IPS-18a (cell line): ENCODE results near the gene TSPAN3.

ENCODE experiments used
- H3K27ac ChIP-seq: one replicate; pipeline ENCODE4 v1.5.1; 2013; ENCODE audit warnings: low read length
- H3K27me3 ChIP-seq: one replicate; pipeline ENCODE4 v1.6.1; 2013; ENCODE audit warnings: mild to moderate bottlenecking, low read length; ENCODE audit not compliant: control insufficient read depth, insufficient read depth
- H3K36me3 ChIP-seq: one replicate; pipeline ENCODE4 v1.6.1; 2013; ENCODE audit warnings: low read depth, low read length; ENCODE audit not compliant: control insufficient read depth
- H3K4me1 ChIP-seq: one replicate; pipeline ENCODE4 v1.6.1; 2013; ENCODE audit warnings: low read depth, low read length; ENCODE audit not compliant: control insufficient read depth
- H3K4me3 ChIP-seq: one replicate; pipeline ENCODE4 v1.5.1; 2013; ENCODE audit warnings: low read length
- H3K9ac ChIP-seq: one replicate; pipeline ENCODE4 v1.6.1; 2013; ENCODE audit warnings: mild to moderate bottlenecking, low read length, moderate library complexity
- H3K9me3 ChIP-seq: one replicate; pipeline ENCODE4 v1.6.1; 2013; ENCODE audit warnings: low read depth, low read length; ENCODE audit not compliant: control insufficient read depth

The TSPAN3 gene

DNA sequence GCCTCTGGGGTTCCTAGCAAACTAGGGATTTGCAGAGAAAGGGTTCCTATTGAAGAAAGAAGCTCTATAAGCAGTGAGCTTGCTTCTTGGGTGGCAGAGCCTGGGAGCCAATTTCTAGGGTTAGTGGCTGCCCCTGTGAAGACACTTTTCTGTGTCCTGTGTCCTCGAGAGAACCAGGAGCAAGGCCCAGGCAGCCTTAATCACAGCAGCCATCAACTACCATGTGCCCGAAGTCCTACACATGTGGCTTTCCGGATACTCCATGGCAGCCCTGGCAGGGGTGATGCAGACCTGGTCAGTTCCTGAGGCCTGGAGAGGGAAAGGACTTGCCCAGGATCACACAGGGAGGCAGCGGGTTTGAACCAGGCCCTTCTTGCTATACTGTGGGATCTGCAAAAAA, 27.7 kb upstream of the TSPAN3 start:
- no peaks in the 10 kb centered on the region for H3K36me3 ChIP-seq
- no peak overlapping the region for H3K27ac ChIP-seq
- H3K4me1 ChIP-seq = no peaks in the 10 kb centered on the region
- H3K4me3 ChIP-seq = no peak overlapping the region
- H3K9ac ChIP-seq = no peak overlapping the region
- no peaks in the 10 kb centered on the region for H3K27me3 ChIP-seq
- H3K9me3 ChIP-seq = no peaks in the 10 kb centered on the region

DNA sequence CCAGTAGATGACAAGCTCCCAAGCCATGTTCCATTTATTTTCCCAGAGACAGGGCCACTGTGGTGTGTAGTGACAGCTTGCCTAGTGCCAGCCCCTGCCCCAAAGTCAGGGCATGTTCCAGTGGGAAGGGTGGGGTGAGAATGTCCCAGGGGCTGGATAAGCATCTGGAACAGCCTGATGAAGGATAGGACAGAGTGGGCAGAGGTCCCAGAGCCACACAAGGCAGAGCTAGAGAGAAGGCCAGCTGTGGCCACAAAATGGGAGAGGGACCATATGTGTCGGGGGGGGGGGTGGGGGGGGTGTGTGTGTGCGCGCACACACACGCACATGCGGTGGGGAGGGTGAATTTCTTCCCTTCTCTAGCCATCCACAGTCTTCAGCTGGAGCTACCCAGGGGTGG, 27.0 kb upstream of the TSPAN3 start:
- no peaks in the 10 kb centered on the region for H3K9me3 ChIP-seq
- no peaks in the 10 kb centered on the region for H3K4me1 ChIP-seq
- H3K4me3 ChIP-seq = no peak overlapping the region
- no peaks in the 10 kb centered on the region for H3K27me3 ChIP-seq
- no peak overlapping the region for H3K9ac ChIP-seq
- H3K36me3 ChIP-seq = no peaks in the 10 kb centered on the region
- H3K27ac ChIP-seq = no peak overlapping the region

DNA sequence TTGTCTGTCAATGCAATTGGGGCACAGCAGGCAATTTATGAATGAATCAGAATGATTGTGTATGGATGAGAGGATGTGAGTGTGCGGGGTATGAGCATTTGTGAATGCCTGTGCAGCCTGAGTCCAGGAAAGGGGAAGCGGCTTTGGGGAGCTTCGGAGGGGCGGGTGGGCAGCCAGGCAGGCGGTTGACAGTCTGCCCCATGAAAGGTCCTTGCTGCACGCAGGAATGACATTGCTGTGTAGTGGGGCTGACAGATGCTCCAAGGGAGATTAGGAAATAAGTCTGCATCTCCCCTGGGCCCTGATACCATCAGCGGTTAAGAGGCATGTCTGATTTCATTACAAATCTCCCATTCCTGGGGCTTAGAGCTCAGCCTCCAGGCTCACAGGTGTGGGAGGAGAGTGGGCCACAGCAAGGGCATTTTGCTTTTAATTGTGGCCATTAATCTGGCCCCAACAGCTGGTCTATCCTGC, 26.4 kb upstream of the TSPAN3 start:
- H3K36me3 ChIP-seq = no peaks in the 10 kb centered on the region
- no peaks in the 10 kb centered on the region for H3K9me3 ChIP-seq
- H3K27me3 ChIP-seq = no peaks in the 10 kb centered on the region
- H3K27ac ChIP-seq = no peak overlapping the region
- no peak overlapping the region for H3K9ac ChIP-seq
- no peak overlapping the region for H3K4me3 ChIP-seq
- H3K4me1 ChIP-seq = no peaks in the 10 kb centered on the region

DNA sequence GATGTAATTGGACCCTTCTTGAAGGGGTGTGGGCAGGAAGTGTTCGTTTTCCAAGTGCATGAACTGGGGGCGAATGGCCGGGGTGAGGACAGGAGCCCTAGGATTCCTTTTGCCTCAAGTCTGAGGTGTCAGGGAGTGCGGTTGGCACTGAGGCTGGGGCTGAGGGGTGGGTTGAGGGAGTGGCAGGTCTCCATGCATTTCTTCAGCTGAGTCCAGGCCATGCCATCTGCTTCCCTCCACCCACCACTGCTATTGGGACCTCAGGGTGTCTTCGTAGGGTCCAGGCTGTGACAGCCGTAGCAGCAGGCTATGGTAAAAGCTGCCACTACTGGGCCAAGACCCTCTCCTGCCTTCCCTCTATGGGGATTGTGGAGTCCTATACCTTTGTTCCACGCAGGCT, 25.6 kb upstream of the TSPAN3 start:
- Histone ChIP-seq H3K27ac (no peak overlapping the region), H3K9me3 (no peaks in the 10 kb centered on the region), H3K27me3 (no peaks in the 10 kb centered on the region), H3K36me3 (no peaks in the 10 kb centered on the region), H3K4me3 (no peak overlapping the region), H3K4me1 (no peaks in the 10 kb centered on the region), H3K9ac (no peak overlapping the region)

DNA sequence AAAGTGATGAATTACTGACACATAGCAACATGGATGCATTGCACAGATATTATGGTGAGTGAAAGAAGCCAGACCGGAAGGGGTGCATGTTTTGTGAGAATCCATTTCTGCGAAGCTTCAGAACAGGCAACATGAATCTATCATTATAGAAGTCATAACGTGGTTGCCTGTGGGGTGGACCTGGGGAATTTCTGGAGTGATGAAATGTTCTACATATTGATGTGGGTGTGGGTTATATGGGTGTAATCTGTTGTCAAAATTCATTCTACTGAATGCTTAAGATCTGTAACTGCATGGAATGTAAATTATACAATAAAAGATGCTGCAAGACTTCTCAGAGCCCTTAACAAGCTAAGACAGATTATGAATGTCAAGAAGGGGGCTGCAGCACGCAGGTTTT, 25.2 kb upstream of the TSPAN3 start:
- Histone ChIP-seq H3K27ac (no peak overlapping the region), H3K27me3 (no peaks in the 10 kb centered on the region), H3K9ac (no peak overlapping the region), H3K4me1 (no peaks in the 10 kb centered on the region), H3K4me3 (no peak overlapping the region), H3K36me3 (no peaks in the 10 kb centered on the region), H3K9me3 (no peaks in the 10 kb centered on the region)

DNA sequence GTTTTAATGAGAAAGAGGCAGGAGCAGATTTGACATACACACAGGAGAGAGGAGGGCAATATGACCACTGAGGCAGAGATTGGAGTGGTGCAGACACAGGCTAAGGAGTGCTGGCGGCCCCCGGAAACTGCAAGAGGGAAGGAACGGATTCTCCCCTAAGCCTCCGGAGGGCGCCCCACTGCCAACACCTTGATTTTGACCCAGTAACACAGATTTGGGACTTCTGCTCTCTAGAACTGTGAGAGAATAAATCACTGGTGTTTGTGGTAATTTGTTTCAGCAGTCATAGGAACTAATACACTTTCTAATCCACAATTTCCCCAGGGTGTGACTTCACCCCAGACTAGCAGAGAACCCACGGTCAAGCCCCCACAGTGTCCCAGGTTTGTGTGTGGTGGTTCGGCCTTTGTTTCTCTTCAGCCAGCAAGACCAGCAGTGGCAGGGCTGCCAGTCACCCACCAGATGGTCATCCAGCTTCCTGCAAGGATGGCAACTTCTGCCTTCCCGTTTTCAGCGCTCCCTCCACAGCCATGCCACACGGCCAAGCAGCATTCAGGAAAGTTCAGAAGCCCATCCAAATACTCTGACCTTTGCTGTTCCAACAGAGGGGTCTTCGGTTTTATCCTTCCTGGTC, 23.6 kb upstream of the TSPAN3 start:
- no peaks in the 10 kb centered on the region for H3K36me3 ChIP-seq

DNA sequence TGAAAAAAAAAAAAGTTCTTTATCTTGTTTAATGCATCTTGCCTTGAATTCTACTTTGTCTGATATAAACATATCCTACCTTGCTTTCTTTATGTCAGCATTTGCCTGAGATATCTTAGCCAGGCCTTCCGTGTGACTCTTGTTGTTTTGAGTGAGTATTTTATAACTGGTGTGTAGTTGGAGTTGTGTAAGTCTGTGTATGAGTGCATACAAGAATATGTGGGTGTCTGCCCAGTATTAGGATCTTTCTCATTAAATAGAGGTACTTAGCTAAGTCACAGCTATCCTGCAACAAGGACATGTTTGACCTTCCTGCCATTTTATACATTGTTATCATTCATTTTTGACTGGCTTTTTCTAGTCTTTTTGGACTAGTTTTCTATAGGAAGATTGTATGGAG, 22.5 kb upstream of the TSPAN3 start:
- H3K9ac ChIP-seq = no peak overlapping the region
- no peaks in the 10 kb centered on the region for H3K27me3 ChIP-seq
- no peaks in the 10 kb centered on the region for H3K36me3 ChIP-seq
- no peaks in the 10 kb centered on the region for H3K4me1 ChIP-seq
- no peaks in the 10 kb centered on the region for H3K9me3 ChIP-seq
- H3K4me3 ChIP-seq = no peak overlapping the region
- no peak overlapping the region for H3K27ac ChIP-seq

More for the DNA sequence above, 23.6 kb upstream of the TSPAN3 start:
- Histone ChIP-seq H3K9me3 (no peaks in the 10 kb centered on the region), H3K9ac (no peak overlapping the region), H3K4me3 (no peak overlapping the region), H3K27me3 (no peaks in the 10 kb centered on the region), H3K27ac (no peak overlapping the region), H3K4me1 (no peaks in the 10 kb centered on the region)

DNA sequence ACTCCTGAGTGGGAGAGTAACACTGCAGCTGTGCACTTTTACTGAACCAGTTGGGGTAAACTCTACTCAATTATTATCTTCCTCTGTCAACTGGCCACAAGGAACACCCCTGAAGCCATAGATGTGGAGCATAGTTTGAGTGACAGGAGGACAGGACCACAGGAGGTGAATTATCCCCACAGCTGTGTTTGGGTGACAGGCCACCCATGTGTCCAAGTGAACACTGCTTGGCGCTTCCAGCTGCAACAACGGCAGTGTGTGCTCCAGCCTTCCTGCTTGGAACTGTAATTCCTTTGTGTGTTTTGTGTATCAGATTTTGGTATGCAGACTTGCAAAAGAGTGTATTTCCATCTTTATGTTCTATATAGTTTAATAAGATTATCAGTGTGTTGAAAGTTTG, 20.2 kb upstream of the TSPAN3 start:
- Histone ChIP-seq H3K9ac (no peak overlapping the region), H3K36me3 (no peaks in the 10 kb centered on the region), H3K4me1 (no peaks in the 10 kb centered on the region), H3K9me3 (no peaks in the 10 kb centered on the region), H3K27ac (no peak overlapping the region), H3K27me3 (no peaks in the 10 kb centered on the region), H3K4me3 (no peak overlapping the region)

DNA sequence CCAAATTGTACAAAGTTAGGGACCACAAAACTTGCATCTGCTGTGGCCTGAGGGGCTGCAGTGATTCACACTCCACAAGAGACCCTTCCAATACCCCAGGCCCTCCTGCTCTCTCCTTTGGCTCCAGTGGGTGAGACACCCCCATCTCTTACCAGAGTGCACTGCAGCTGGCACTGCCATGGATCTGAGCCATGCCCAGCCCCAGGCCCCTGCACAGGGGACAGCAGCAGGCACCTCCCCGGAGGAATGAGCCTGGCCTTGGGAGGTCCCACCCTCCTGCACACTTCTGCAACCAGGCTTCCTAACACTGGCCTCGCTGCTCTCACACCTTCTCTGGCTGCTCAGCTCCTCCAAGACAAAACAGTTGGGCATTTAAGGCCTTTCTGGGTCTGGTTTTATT, 16.3 kb upstream of the TSPAN3 start:
- no peak overlapping the region for H3K27ac ChIP-seq
- H3K9me3 ChIP-seq = no peaks in the 10 kb centered on the region
- H3K4me3 ChIP-seq = no peak overlapping the region
- no peaks in the 10 kb centered on the region for H3K4me1 ChIP-seq
- H3K27me3 ChIP-seq = no peaks in the 10 kb centered on the region
- H3K36me3 ChIP-seq = no peaks in the 10 kb centered on the region
- H3K9ac ChIP-seq = no peak overlapping the region

DNA sequence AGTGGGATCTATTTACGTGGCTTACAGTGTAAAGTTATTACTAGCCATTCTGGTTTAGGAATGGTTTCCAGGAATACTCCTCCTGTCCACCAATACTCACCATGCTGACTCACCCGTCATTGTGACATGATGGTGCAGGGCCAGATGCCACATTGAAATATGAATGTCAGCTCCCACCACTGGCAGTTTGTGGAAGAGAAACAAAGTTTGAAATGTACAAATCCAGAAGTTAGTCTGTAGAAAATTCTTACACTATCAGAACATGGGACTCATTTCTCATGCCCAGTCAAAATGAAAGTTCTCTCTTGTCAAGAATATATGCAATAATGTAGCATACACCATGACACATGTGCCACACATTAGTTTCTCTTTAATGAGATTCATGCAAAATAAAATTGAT, 14.4 kb upstream of the TSPAN3 start:
- no peak overlapping the region for H3K4me3 ChIP-seq
- no peaks in the 10 kb centered on the region for H3K27me3 ChIP-seq
- no peaks in the 10 kb centered on the region for H3K4me1 ChIP-seq
- no peak overlapping the region for H3K27ac ChIP-seq
- H3K9me3 ChIP-seq = no peaks in the 10 kb centered on the region
- H3K9ac ChIP-seq = no peak overlapping the region
- no peaks in the 10 kb centered on the region for H3K36me3 ChIP-seq

DNA sequence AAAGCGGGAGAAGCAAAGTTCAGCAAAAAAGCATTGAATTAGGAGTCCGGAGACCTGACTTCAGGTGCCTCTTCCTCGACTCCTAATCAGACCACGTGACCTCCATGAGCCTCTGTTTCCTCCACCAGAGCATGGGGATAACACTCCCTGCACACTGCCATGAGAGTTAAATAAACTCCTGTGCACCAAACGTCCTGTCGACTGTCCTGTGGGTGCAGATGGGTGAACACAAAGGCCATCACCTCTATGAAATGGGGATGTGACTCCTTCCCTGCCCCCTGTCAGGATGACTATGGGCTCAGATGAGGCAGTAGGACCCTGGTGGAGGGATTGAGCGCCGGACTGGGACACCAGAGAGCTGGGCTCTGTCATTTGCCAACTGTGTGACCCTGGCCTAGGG, 13.5 kb upstream of the TSPAN3 start:
- Histone ChIP-seq H3K27ac (no peak overlapping the region), H3K9ac (no peak overlapping the region), H3K36me3 (no peaks in the 10 kb centered on the region), H3K27me3 (no peaks in the 10 kb centered on the region), H3K4me1 (no peaks in the 10 kb centered on the region), H3K4me3 (no peak overlapping the region), H3K9me3 (no peaks in the 10 kb centered on the region)

DNA sequence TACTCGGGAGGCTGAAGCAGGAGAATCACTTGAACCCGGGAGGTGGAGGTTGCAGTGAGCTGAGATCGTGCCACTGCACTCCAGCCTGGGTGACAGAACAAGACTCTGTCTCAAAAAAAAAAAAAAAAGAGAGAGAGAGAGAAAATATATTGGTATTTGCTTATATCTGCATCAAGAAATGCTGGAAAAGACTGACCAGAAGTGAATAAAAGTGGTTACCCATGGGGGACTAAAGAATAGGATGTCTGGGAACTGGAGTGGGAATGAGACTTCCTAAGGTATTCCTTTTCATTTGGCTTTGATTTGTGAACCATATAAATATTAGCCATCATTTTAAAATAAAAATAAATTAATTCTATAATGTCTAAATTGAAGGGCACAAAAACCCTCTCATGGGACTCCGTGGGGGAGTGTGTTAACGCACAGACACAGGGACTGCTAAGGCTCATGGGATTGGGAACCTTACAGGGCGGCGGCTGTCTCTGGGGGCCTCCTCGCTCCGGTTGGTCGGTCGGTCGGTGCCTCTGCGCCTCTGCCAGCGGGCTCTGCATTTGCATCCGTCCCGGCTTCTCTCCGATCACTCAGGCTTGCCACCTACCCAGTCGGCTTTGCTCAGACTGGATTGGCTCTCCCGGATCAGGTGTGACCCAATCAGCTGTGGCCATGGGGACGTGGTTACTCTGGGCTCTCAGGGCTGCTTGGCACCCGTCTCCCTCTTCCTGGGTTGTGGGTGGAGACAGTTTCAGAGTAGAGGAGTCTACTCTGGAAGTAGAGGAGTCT, 12.7 kb upstream of the TSPAN3 start:
- no peak overlapping the region for H3K9ac ChIP-seq
- no peaks in the 10 kb centered on the region for H3K4me1 ChIP-seq
- no peaks in the 10 kb centered on the region for H3K36me3 ChIP-seq
- no peaks in the 10 kb centered on the region for H3K9me3 ChIP-seq
- no peaks in the 10 kb centered on the region for H3K27me3 ChIP-seq
- no peak overlapping the region for H3K27ac ChIP-seq
- peak overlapping the region; percentile 19 for H3K4me3 ChIP-seq
